ENCODE results near the gene BCOR. TPM values are rescaled to one million over a fixed set of nuclear protein-coding genes. Genes with fewer than 3 reads are reported as not detected.

BCOR gene
- total and polyA plus RNA-seq, 9 of the 15 experiments (the other 6 are each of a cell fraction or from before 2014, with no cell fraction given) = 27.5 to 113 (median 37.6) TPM

- TF ChIP-seq ELK1 (CRISPR knock-in tag; IDR thresholded peaks at IDR 0.05) = no peak
- no peak for TF ChIP-seq BCL6 (CRISPR knock-in tag; IDR thresholded peaks at IDR 0.05)
- TF ChIP-seq RBFOX2 (IDR thresholded peaks at IDR 0.05; ENCODE audit: low read depth, low read length) = peak; percentile 83
- TF ChIP-seq ZBTB2 (IDR thresholded peaks at IDR 0.05) = no peak
- no peak for TF ChIP-seq SIX5 (IDR thresholded peaks at IDR 0.05; ENCODE audit: borderline replicate concordance in 1 of 2, insufficient read depth in 1 of 2, low read depth in 1 of 2, low read length in 2 of 2)
- no peak for TF ChIP-seq RBM39 (optimal IDR thresholded peaks at IDR 0.05; ENCODE audit: low read depth, low read length)
- TF ChIP-seq HNRNPL (IDR thresholded peaks at IDR 0.05; ENCODE audit: low read depth, low read length) = peak; percentile 91
- no peak for TF ChIP-seq ZNF280B (CRISPR knock-in tag; IDR thresholded peaks at IDR 0.05)
- TF ChIP-seq FIP1L1 (IDR thresholded peaks at IDR 0.05; ENCODE audit: low read depth, low read length, poor library complexity, severe bottlenecking) = peak; percentile 56
- no peak for TF ChIP-seq NFRKB (IDR thresholded peaks at IDR 0.05; ENCODE audit: low read depth)
- TF ChIP-seq MCM3 (IDR thresholded peaks at IDR 0.05) = no peak
- TF ChIP-seq, protein P1, sequence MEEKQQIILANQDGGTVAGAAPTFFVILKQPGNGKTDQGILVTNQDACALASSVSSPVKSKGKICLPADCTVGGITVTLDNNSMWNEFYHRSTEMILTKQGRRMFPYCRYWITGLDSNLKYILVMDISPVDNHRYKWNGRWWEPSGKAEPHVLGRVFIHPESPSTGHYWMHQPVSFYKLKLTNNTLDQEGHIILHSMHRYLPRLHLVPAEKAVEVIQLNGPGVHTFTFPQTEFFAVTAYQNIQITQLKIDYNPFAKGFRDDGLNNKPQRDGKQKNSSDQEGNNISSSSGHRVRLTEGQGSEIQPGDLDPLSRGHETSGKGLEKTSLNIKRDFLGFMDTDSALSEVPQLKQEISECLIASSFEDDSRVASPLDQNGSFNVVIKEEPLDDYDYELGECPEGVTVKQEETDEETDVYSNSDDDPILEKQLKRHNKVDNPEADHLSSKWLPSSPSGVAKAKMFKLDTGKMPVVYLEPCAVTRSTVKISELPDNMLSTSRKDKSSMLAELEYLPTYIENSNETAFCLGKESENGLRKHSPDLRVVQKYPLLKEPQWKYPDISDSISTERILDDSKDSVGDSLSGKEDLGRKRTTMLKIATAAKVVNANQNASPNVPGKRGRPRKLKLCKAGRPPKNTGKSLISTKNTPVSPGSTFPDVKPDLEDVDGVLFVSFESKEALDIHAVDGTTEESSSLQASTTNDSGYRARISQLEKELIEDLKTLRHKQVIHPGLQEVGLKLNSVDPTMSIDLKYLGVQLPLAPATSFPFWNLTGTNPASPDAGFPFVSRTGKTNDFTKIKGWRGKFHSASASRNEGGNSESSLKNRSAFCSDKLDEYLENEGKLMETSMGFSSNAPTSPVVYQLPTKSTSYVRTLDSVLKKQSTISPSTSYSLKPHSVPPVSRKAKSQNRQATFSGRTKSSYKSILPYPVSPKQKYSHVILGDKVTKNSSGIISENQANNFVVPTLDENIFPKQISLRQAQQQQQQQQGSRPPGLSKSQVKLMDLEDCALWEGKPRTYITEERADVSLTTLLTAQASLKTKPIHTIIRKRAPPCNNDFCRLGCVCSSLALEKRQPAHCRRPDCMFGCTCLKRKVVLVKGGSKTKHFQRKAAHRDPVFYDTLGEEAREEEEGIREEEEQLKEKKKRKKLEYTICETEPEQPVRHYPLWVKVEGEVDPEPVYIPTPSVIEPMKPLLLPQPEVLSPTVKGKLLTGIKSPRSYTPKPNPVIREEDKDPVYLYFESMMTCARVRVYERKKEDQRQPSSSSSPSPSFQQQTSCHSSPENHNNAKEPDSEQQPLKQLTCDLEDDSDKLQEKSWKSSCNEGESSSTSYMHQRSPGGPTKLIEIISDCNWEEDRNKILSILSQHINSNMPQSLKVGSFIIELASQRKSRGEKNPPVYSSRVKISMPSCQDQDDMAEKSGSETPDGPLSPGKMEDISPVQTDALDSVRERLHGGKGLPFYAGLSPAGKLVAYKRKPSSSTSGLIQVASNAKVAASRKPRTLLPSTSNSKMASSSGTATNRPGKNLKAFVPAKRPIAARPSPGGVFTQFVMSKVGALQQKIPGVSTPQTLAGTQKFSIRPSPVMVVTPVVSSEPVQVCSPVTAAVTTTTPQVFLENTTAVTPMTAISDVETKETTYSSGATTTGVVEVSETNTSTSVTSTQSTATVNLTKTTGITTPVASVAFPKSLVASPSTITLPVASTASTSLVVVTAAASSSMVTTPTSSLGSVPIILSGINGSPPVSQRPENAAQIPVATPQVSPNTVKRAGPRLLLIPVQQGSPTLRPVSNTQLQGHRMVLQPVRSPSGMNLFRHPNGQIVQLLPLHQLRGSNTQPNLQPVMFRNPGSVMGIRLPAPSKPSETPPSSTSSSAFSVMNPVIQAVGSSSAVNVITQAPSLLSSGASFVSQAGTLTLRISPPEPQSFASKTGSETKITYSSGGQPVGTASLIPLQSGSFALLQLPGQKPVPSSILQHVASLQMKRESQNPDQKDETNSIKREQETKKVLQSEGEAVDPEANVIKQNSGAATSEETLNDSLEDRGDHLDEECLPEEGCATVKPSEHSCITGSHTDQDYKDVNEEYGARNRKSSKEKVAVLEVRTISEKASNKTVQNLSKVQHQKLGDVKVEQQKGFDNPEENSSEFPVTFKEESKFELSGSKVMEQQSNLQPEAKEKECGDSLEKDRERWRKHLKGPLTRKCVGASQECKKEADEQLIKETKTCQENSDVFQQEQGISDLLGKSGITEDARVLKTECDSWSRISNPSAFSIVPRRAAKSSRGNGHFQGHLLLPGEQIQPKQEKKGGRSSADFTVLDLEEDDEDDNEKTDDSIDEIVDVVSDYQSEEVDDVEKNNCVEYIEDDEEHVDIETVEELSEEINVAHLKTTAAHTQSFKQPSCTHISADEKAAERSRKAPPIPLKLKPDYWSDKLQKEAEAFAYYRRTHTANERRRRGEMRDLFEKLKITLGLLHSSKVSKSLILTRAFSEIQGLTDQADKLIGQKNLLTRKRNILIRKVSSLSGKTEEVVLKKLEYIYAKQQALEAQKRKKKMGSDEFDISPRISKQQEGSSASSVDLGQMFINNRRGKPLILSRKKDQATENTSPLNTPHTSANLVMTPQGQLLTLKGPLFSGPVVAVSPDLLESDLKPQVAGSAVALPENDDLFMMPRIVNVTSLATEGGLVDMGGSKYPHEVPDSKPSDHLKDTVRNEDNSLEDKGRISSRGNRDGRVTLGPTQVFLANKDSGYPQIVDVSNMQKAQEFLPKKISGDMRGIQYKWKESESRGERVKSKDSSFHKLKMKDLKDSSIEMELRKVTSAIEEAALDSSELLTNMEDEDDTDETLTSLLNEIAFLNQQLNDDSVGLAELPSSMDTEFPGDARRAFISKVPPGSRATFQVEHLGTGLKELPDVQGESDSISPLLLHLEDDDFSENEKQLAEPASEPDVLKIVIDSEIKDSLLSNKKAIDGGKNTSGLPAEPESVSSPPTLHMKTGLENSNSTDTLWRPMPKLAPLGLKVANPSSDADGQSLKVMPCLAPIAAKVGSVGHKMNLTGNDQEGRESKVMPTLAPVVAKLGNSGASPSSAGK (IDR thresholded peaks at IDR 0.05) = no peak
Measured at GRCh38 chrX:40091691-40092421, 5.9 kb downstream of the BCOR start (continued).
